ENCODE data around the gene EPHB1. TPM values are rescaled to one million over a fixed set of nuclear protein-coding genes. Genes with fewer than 3 reads are reported as not detected.

EPHB1 gene
- total RNA-seq, 1 experiment from 2014 or later: 2.8 TPM

DNA sequence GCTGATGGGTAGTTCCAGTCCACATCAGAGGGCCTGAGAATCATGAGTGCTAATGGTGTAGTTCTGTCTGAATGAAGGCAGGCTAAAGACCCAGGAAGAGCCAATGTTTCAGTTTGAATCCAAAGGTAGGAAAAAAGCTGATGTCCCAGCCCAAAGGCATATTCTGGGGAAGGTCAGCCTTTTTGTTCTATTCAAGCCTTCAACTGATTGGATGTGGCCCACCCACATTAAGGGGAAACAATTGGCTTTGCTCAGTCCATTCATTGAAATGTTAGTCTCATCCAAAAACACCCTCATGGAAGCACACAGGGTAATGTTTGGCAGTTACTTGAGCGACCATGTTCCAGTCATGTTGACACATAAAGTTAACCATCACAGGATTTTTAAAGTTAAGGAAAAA lies 25.9 kb downstream of the EPHB1 start:
- no peak overlapping the region for H2BK12ac ChIP-seq (ENCODE audit: insufficient read length, low read depth, low read length)
- H3K27me3 Mint-ChIP-seq (ENCODE audit: low read depth): peaks cover 4% of the 10 kb centered on the region
- H4K20me1 ChIP-seq (ENCODE audit: control insufficient read depth, insufficient read depth, insufficient read length): no peaks in the 10 kb centered on the region

More for the DNA sequence above, 25.9 kb downstream of the EPHB1 start:
- no peak overlapping the region for H3K27ac Mint-ChIP-seq
- H3K4me3 Mint-ChIP-seq: no peak overlapping the region
- Histone ChIP-seq H3K18ac (ENCODE audit: insufficient read length, low read depth, low read length) (no peak overlapping the region), H3K4me1 (ENCODE audit: insufficient read depth, low read length) (no peaks in the 10 kb centered on the region), H3T11ph (ENCODE audit: low read length) (no peak overlapping the region), H3K23ac (ENCODE audit: insufficient read length, low read depth, low read length) (no peak overlapping the region), H3K23me2 (ENCODE audit: insufficient read length, low read depth, low read length, poor library complexity, severe bottlenecking) (no peaks in the 10 kb centered on the region), H3K27ac (ENCODE audit: insufficient read length, low read depth, low read length) (no peak overlapping the region), H3K27me3 (ENCODE audit: insufficient read depth, low read length) (no peaks in the 10 kb centered on the region), H3K14ac (ENCODE audit: insufficient read depth, low read length) (no peak overlapping the region), H2BK120ac (ENCODE audit: low read depth, low read length, poor library complexity, severe bottlenecking) (no peak overlapping the region), H2BK15ac (ENCODE audit: low read depth, low read length) (no peak overlapping the region), H3K4ac (ENCODE audit: low read depth, low read length) (no peak overlapping the region), H4K5ac (ENCODE audit: insufficient read length, low read depth, low read length) (no peak overlapping the region), H4K91ac (ENCODE audit: insufficient read length, low read depth, low read length) (no peak overlapping the region), H3K79me2 (ENCODE audit: insufficient read depth, low read length) (no peaks in the 10 kb centered on the region), H2AFZ (ENCODE audit: low read length) (no peak overlapping the region), H3K79me1 (ENCODE audit: insufficient read depth, low read depth, low read length, poor library complexity, severe bottlenecking) (no peaks in the 10 kb centered on the region), H3K56ac (ENCODE audit: insufficient read length, low read depth, low read length) (no peak overlapping the region), H3K4me2 (ENCODE audit: insufficient read depth, insufficient read length, low read length) (no peak overlapping the region), H3K9me3 (ENCODE audit: control insufficient read depth, low read depth, low read length) (no peaks in the 10 kb centered on the region), H3K9ac (ENCODE audit: extremely low read depth, insufficient read length, low read length) (no peak overlapping the region), H4K8ac (replicated peaks; ENCODE audit: insufficient read length, low read depth, low read length) (no peak overlapping the region), H2AK5ac (ENCODE audit: insufficient read length, low read length) (no peak overlapping the region), H2BK20ac (ENCODE audit: low read depth, low read length, poor library complexity, severe bottlenecking) (no peak overlapping the region), H2BK5ac (ENCODE audit: insufficient read length, low read length) (no peak overlapping the region)
- TF ChIP-seq, protein P1, sequence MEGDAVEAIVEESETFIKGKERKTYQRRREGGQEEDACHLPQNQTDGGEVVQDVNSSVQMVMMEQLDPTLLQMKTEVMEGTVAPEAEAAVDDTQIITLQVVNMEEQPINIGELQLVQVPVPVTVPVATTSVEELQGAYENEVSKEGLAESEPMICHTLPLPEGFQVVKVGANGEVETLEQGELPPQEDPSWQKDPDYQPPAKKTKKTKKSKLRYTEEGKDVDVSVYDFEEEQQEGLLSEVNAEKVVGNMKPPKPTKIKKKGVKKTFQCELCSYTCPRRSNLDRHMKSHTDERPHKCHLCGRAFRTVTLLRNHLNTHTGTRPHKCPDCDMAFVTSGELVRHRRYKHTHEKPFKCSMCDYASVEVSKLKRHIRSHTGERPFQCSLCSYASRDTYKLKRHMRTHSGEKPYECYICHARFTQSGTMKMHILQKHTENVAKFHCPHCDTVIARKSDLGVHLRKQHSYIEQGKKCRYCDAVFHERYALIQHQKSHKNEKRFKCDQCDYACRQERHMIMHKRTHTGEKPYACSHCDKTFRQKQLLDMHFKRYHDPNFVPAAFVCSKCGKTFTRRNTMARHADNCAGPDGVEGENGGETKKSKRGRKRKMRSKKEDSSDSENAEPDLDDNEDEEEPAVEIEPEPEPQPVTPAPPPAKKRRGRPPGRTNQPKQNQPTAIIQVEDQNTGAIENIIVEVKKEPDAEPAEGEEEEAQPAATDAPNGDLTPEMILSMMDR (conservative IDR thresholded peaks at IDR 0.05): no peak
- H3K9me3 Mint-ChIP-seq: no peaks in the 10 kb centered on the region
- H3K4me1 Mint-ChIP-seq: no peaks in the 10 kb centered on the region
- no peaks in the 10 kb centered on the region for H3K36me3 Mint-ChIP-seq (ENCODE audit: insufficient read depth in 1 of 3, low read depth in 3 of 3)
- no peak for DNase-seq
- no CpG with 5 or more reads among the region's 1 CpG for WGBS (ENCODE audit: extremely low coverage, insufficient read length, low lambda C conversion rate)

Data from H9 (cell line).